ENCODE results near the gene LTA.

LTA gene

GRCh38 chr6:31609519-31610406 lies 37.7 kb downstream of the LTA start:
- no peak overlapping the region for H3K27ac ChIP-seq
- TF ChIP-seq CTCF (conservative IDR thresholded peaks at IDR 0.05), result no peak
- no peak for TF ChIP-seq ZFX (IDR thresholded peaks at IDR 0.05)

GRCh38 chr6:31610968-31611367 lies 38.9 kb downstream of the LTA start:
- no peak for TF ChIP-seq ZFX (IDR thresholded peaks at IDR 0.05)
- no peak for TF ChIP-seq CTCF (conservative IDR thresholded peaks at IDR 0.05)
- no peak overlapping the region for H3K27ac ChIP-seq

GRCh38 chr6:31614075-31614619 lies 42.1 kb downstream of the LTA start:
- no peak overlapping the region for H3K27ac ChIP-seq
- TF ChIP-seq ZFX (IDR thresholded peaks at IDR 0.05) (no peak), CTCF (conservative IDR thresholded peaks at IDR 0.05) (no peak)

GRCh38 chr6:31614684-31615578 lies 42.8 kb downstream of the LTA start, which contains the start of gene AIF1:
Gene AIF1 (plus strand): TSS chr6:31615234. CDS start chr6:31615330, 96 bp downstream.
- no peak within 1 kb of the TSS for H3K27ac ChIP-seq
- no peak for TF ChIP-seq CTCF (conservative IDR thresholded peaks at IDR 0.05)

GRCh38 chr6:31615748-31616147 lies 43.7 kb downstream of the LTA start:
- no peak for TF ChIP-seq ZFX (IDR thresholded peaks at IDR 0.05)
- TF ChIP-seq CTCF (conservative IDR thresholded peaks at IDR 0.05), result no peak
- no peak overlapping the region for H3K27ac ChIP-seq

- no peak overlapping the region for H3K27ac ChIP-seq
- TF ChIP-seq ZFX (IDR thresholded peaks at IDR 0.05), result no peak
- TF ChIP-seq CTCF (conservative IDR thresholded peaks at IDR 0.05), result no peak
Observed at GRCh38 chr6:31617010-31617409, 44.9 kb downstream of the LTA start.
